BJ (cell line): ENCODE data around the gene EPC1. TPM values are rescaled to one million over a fixed set of nuclear protein-coding genes. Genes with fewer than 3 reads are reported as not detected.
"Not testable (repeated sequence)": the region's sequence is repeated elsewhere in the genome, so short reads cannot be mapped to it uniquely, and the experiment has no call there.

Source experiments
- CTCF ChIA-PET: fragments of 350-600 bp; formaldehyde crosslinking; extraction: SDS; loops from one replicate; lab custom pipeline; 2021; ENCODE audit warnings: antibody characterized with exemption, inconsistent platforms; lab: Yijun Ruan, JAX
- POLR2A ChIA-PET: fragments of 300-600 bp; sonication (Branson Sonifier 250); formaldehyde crosslinking; extraction: SDS; loops from one replicate; lab custom pipeline; 2021; ENCODE audit warnings: antibody characterized with exemption; lab: Charles Lee
- DNase-seq: peaks from one replicate; pipeline ENCODE4 v3.0.0-alpha.2; 2011; ENCODE audit warnings: low read depth
- H3K27me3 ChIP-seq: 2 replicates; pipeline ENCODE4 v1.6.0; 2011; ENCODE audit warnings: low read length; ENCODE audit not compliant: control insufficient read depth, insufficient read depth
- H3K36me3 ChIP-seq: 2 replicates; pipeline ENCODE4 v1.5.1; 2011; ENCODE audit warnings: low read length; ENCODE audit not compliant: control insufficient read depth, insufficient read depth
- H3K4me3 ChIP-seq: 2 replicates; pipeline ENCODE4 v1.5.1; 2011; ENCODE audit warnings: low read depth, mild to moderate bottlenecking, control low read depth, low read length
- polyA plus RNA-seq: library from polyadenylated mRNA; depleted of rRNA; stranded (reverse); fragments of >200 nt; gene quantifications from 2 replicates; pipeline ENCODE4 v1.2.3, GENCODE V29; 2011; rRNA removed
- small RNA-seq: library from RNA; depleted of rRNA; stranded (forward); fragments of <200 nt; gene quantifications from one replicate; pipeline ENCODE3, GENCODE V24; 2012; ENCODE audit warnings: low replicate concordance, low read depth; ENCODE audit not compliant: insufficient read length
- TF ChIP-seq, protein P1 (sequence below): IDR thresholded peaks from 2 replicates; pipeline ENCODE4 v1.5.1; 2011; ENCODE audit warnings: low read depth, mild to moderate bottlenecking, control low read depth, inconsistent platforms, low read length, moderate library complexity; ENCODE audit not compliant: insufficient read depth

Gene EPC1
- polyA plus RNA-seq, 1 experiment = 21.6 TPM

DNA sequence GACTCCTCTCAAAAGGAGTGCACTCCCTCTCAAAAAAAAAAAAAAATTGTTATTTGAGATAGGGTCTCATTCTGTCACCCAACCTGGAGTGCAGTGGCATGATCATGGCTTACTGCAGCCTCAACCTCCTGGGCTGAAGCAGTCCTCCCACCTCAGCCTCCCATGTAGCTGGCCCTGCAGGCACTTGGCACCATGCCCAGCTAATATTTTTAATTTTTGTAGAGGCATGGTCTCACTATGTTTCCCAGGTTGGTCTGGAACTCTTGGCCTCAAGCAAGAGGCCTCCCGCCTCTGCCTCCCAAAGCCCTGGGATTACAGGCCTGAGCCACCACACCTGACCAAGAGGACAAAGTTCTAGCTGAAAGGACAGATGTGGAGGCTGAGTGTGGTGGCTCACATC, 120.3 kb downstream of the EPC1 start:
- H3K27me3 ChIP-seq = no peaks in the 10 kb centered on the region
- POLR2A ChIA-PET = no interaction called here
- CTCF ChIA-PET = interaction anchor here (1.5 kb wide), 1 partner anchor 16 kb away, joined by 6 read pairs; no protein-coding TSS in a partner anchor

DNA sequence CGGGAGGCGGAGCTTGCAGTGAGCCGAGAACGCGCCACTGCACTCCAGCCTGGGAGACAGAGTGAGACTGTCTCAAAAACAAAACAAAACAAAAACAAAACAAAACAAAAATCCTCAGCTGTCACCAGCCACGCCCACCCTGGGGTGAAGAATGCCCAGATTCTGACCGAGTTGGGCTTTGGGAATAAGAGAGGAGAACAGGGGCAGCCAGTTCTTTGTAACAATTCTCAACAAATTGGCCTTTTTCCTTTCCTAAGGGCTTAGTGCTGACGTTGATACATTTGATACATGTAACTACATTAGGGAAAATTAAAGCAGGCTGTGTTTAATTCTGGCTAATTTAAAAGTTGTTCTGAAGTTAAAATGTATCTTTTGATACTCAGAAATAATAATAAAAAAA, 121.0 kb downstream of the EPC1 start:
- ChIA-PET POLR2A (no interaction called here), CTCF (interaction anchor here (1.5 kb wide), 1 partner anchor 15 kb away, joined by 6 read pairs; no protein-coding TSS in a partner anchor)
- Histone ChIP-seq H3K4me3 (no peak overlapping the region), H3K36me3 (no peaks in the 10 kb centered on the region), H3K27me3 (no peaks in the 10 kb centered on the region)
- TF ChIP-seq, protein P1, sequence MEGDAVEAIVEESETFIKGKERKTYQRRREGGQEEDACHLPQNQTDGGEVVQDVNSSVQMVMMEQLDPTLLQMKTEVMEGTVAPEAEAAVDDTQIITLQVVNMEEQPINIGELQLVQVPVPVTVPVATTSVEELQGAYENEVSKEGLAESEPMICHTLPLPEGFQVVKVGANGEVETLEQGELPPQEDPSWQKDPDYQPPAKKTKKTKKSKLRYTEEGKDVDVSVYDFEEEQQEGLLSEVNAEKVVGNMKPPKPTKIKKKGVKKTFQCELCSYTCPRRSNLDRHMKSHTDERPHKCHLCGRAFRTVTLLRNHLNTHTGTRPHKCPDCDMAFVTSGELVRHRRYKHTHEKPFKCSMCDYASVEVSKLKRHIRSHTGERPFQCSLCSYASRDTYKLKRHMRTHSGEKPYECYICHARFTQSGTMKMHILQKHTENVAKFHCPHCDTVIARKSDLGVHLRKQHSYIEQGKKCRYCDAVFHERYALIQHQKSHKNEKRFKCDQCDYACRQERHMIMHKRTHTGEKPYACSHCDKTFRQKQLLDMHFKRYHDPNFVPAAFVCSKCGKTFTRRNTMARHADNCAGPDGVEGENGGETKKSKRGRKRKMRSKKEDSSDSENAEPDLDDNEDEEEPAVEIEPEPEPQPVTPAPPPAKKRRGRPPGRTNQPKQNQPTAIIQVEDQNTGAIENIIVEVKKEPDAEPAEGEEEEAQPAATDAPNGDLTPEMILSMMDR = no peak
- no peak for DNase-seq

More for the DNA sequence above, 120.3 kb downstream of the EPC1 start:
- Histone ChIP-seq H3K36me3 (no peaks in the 10 kb centered on the region), H3K4me3 (no peak overlapping the region)
- TF ChIP-seq, protein P1 = no peak
- no peak for DNase-seq

DNA sequence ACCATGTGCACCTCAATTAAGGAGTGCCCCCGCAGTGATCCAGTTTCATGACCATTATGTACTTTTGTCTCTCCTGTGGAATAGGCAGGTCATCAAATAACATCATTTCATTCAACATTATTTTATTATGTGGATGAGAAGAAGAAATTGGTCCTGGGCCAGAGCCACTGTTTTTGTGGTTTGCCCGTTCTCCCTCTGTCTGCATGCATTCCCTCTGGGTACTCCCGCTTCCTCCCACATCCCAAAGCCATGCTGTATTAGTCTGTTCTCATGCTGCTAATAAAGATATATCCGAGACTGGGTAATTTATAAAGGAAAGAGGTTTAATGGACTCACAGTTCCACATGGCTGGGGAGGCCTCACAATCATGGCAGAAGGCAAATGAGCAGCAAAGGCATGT, 124.6 kb downstream of the EPC1 start:
- POLR2A ChIA-PET, H3K4me3 ChIP-seq, CTCF ChIA-PET, H3K36me3 ChIP-seq, DNase-seq, H3K27me3 ChIP-seq: not testable (repeated sequence)

DNA sequence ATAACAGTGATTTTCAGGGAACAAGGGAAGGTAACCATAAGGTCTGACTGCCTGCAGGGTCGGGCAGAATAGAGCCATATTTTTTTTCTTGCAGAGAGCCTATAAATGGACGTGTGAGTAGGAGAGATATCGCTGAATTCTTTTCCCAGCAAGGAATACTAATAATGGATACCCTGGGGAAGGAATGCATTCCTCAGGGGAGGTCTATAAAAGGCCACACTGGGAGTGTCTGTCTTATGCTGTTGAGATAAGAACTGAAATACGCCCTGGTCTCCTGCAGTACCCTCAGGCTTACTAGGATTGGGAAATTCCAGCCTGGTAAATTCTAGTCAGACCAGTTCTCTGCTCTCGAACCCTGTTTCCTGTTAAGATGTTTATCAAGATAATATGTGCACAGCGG, 127.8 kb downstream of the EPC1 start:
- DNase-seq, H3K4me3 ChIP-seq, POLR2A ChIA-PET, H3K27me3 ChIP-seq, H3K36me3 ChIP-seq: not testable (repeated sequence)
- CTCF ChIA-PET = interaction anchor here (2.8 kb wide), 1 partner anchor 8 kb away, joined by 11 read pairs; no protein-coding TSS in a partner anchor

DNA sequence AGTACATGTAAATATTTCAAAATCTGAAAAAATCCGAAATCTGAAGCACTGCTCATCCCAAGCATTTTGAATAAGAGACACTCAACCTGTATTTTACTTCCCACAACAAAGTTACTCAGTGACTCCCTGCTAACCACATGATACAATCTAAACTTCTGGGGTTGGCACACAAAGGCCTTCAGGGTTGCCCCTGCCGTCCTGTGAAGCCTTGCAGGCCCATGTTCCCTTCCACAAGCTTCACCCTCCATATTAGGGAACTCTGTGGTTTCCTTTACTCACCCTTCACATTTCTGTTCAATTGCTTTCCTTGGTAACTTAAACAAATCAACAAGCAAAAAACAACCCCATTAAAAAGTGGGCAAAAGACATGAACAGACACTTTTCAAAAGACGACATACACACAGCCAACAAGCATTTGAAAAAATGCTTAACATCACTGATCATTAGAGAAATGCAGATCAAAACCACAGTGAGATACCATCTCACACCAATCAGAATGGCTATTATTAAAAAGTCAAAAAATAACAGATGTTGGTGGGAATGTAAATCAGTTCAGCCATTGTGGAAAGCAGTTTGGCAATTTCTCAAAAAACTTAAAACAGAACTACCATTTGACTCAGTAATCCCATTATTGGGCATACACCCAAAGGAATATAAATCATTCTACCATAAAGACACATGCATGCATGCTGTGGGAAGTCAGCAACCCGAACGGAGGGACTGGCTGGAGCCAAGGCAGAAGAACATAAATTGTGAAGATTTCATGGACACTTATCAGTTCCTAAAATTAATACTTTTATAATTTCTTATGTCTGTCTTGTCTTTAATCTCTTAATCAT, 128.5 kb downstream of the EPC1 start:
- CTCF ChIA-PET = interaction anchor here (2.8 kb wide), 1 partner anchor 7 kb away, joined by 11 read pairs; no protein-coding TSS in a partner anchor
- H3K36me3 ChIP-seq, H3K4me3 ChIP-seq, POLR2A ChIA-PET, DNase-seq, H3K27me3 ChIP-seq: not testable (repeated sequence)

Small RNA genes within 50 kb of the gene (small RNA-seq; reads per million reads assigned to genes)
- gene RNU6-1244P = not detected

Other genes starting within 250 kb of the EPC1 start
- 0.52 and 1.1 TPM in 2 replicates for gene CCDC7, start 99.0 kb upstream of the EPC1 start, polyA plus RNA-seq